Keratinocyte (primary cell): ENCODE data around the gene PPIL4.

Source experiments
- EZH2 ChIP-seq: IDR thresholded peaks from one replicate; pipeline ENCODE4 v1.6.1; 2012; ENCODE audit warnings: inconsistent platforms, mild to moderate bottlenecking, low read length, moderate library complexity
- TF ChIP-seq, protein P1 (sequence below), 3 experiments: IDR thresholded peaks in 1 of 3; conservative IDR thresholded peaks in 1 of 3; optimal IDR thresholded peaks in 1 of 3; 2 replicates in 2 of 3; 3 replicates in 1 of 3; pipeline versions ENCODE3 to v1.5.1; 2011; ENCODE audit warnings: low read length in 3 of 3, mild to moderate bottlenecking in 3 of 3, moderate library complexity in 2 of 3, control low read depth in 1 of 3, inconsistent platforms in 1 of 3; ENCODE audit not compliant: insufficient read depth in 2 of 3; ENCODE audit errors: extremely low read depth in 1 of 3

GRCh38 chr6:149529650-149530049 lies 16.2 kb downstream of the PPIL4 start:
- TF ChIP-seq, protein P1, sequence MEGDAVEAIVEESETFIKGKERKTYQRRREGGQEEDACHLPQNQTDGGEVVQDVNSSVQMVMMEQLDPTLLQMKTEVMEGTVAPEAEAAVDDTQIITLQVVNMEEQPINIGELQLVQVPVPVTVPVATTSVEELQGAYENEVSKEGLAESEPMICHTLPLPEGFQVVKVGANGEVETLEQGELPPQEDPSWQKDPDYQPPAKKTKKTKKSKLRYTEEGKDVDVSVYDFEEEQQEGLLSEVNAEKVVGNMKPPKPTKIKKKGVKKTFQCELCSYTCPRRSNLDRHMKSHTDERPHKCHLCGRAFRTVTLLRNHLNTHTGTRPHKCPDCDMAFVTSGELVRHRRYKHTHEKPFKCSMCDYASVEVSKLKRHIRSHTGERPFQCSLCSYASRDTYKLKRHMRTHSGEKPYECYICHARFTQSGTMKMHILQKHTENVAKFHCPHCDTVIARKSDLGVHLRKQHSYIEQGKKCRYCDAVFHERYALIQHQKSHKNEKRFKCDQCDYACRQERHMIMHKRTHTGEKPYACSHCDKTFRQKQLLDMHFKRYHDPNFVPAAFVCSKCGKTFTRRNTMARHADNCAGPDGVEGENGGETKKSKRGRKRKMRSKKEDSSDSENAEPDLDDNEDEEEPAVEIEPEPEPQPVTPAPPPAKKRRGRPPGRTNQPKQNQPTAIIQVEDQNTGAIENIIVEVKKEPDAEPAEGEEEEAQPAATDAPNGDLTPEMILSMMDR (optimal IDR thresholded peaks at IDR 0.05 in 1 of 3, IDR thresholded peaks at IDR 0.05 in 1 of 3, conservative IDR thresholded peaks at IDR 0.05 in 1 of 3; ENCODE audit: extremely low read depth in 1 of 3, insufficient read depth in 2 of 3, low read length in 3 of 3), result no peak
- no peak for TF ChIP-seq EZH2
